Activated B cell treated with CpG ODN at 0.5 μM for 24 hours (primary cell): Measurements from ENCODE around the gene HLA-DPA1. TPM values are rescaled to one million over a fixed set of nuclear protein-coding genes. Genes with fewer than 3 reads are reported as not detected.

ENCODE experiments used
- ATAC-seq: fragments of 200-7000 bp; cut with Tn5 transposase; one replicate; pipeline ENCODE4 v1.10.0; 2021; ENCODE audit warnings: low read depth, mild to moderate bottlenecking, moderate library complexity
- CTCF ChIA-PET: fragments of 350-600 bp; sonication (Branson Sonifier 250); formaldehyde crosslinking; loops from one replicate; lab custom pipeline; 2021; ENCODE audit warnings: antibody characterized with exemption; lab: Charles Lee
- POLR2A ChIA-PET: fragments of 350-600 bp; sonication (Branson Sonifier 250); formaldehyde crosslinking; loops from one replicate; lab custom pipeline; 2021; ENCODE audit warnings: antibody characterized with exemption; lab: Charles Lee
- DNase-seq: peaks from one replicate; pipeline ENCODE4 v3.0.0; 2022
- H3K27ac Mint-ChIP-seq: one replicate; pipeline ENCODE4 v1.8.0; 2020; ENCODE audit warnings: mixed read lengths
- H3K27me3 Mint-ChIP-seq: one replicate; pipeline ENCODE4 v1.8.0; 2021; ENCODE audit warnings: mixed read lengths
- H3K36me3 Mint-ChIP-seq: one replicate; pipeline ENCODE4 v1.8.0; 2021; ENCODE audit warnings: low read depth, mixed read lengths
- H3K4me1 Mint-ChIP-seq: one replicate; pipeline ENCODE4 v1.8.0; 2021; ENCODE audit warnings: mixed read lengths
- H3K4me3 Mint-ChIP-seq: one replicate; pipeline ENCODE4 v1.8.0; 2020; ENCODE audit warnings: mild to moderate bottlenecking, mixed read lengths
- H3K9me3 Mint-ChIP-seq: one replicate; pipeline ENCODE4 v1.8.0; 2020; ENCODE audit warnings: mixed read lengths
- CTCF ChIP-seq: fragments of 200-600 bp; IDR thresholded peaks from one replicate; pipeline ENCODE4 v1.8.0; 2022; ENCODE audit warnings: antibody characterized with exemption, mild to moderate bottlenecking
- intact Hi-C: fragments of 100-400 bp; cut with micrococcal nuclease; formaldehyde crosslinking; loops from one replicate; pipeline ENCODE4 v1.15.1; 2024
- total RNA-seq: library from RNA; stranded (reverse); gene quantifications from 2 replicates; pipeline ENCODE4 v1.2.3, GENCODE V29; 2022

Gene HLA-DPA1
- total RNA-seq, 1 donor from 2014 or later: 718 TPM

DNA sequence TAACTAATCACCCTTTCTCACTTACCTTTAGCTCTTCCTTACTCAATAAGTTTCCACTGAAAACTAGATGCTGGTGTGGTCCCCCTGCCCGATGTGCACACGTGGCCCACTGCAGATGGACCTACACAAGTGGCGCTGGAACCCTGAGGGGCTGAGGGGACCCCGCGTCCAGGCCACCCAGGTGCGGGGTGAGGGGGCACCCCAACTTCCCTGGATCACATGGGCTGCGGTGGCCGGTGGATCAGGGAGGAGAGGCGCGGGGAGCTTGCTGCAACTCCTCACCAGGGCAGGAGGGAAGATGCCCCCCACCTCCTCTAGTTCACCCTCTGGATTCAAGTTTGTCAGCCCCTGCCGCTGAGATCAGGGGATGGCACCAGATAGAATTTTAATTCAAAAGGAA, 51.5 kb downstream of the HLA-DPA1 start:
- DNase-seq (no peak), ATAC-seq (no peak)
- TF ChIP-seq CTCF: no peak
- Mint-ChIP-seq H3K9me3 (peaks cover 5% of the 10 kb centered on the region), H3K36me3 (peaks cover 4% of the 10 kb centered on the region), H3K4me3 (no peak overlapping the region), H3K27me3 (no peaks in the 10 kb centered on the region), H3K27ac (peak overlapping the region; percentile 98), H3K4me1 (peaks cover 81% of the 10 kb centered on the region)
- intact Hi-C loops: no loop called here
- ChIA-PET POLR2A (interaction anchor here (0.5 to 28.8 kb wide), 3 partner anchors 7 to 178 kb away, joined by 3 to 2264 read pairs (median 334); partner anchors contain the start of genes HLA-DPA1 and HLA-DPB1), CTCF (no interaction called here)

GRCh38 chr6:33019372-33019771, 54.1 kb downstream of the HLA-DPA1 start:
- POLR2A ChIA-PET: interaction anchor here (0.9 to 28.8 kb wide), 12 partner anchors 9 to 189 kb away, joined by 3 to 2264 read pairs (median 12); partner anchors contain the start of genes HLA-DMB, HLA-DOA, HLA-DPA1 and HLA-DPB1
- H3K27ac Mint-ChIP-seq: peak overlapping the region; percentile 98
- peaks cover 79% of the 10 kb centered on the region for H3K4me1 Mint-ChIP-seq
- H3K9me3 Mint-ChIP-seq: no peaks in the 10 kb centered on the region
- no peaks in the 10 kb centered on the region for H3K36me3 Mint-ChIP-seq
- intact Hi-C loops: loop anchor here (1.0 kb wide), 2 partner anchors 8 to 56 kb away; partner anchors contain the start of gene HLA-DPB1
- ATAC-seq (peak; percentile 38), DNase-seq (no peak)
- H3K27me3 Mint-ChIP-seq: no peaks in the 10 kb centered on the region
- peak overlapping the region; percentile 67 for H3K4me3 Mint-ChIP-seq
- TF ChIP-seq CTCF: no peak
- CTCF ChIA-PET: interaction anchor here (1.1 to 10.8 kb wide), 3 partner anchors 10 to 65 kb away, joined by 7 to 240 read pairs (median 98); partner anchors contain the start of genes HLA-DPA1 and HLA-DPB1

GRCh38 chr6:33018904-33019303, 54.5 kb downstream of the HLA-DPA1 start:
- H3K4me3 Mint-ChIP-seq: peak overlapping the region; percentile 67
- H3K27me3 Mint-ChIP-seq: no peaks in the 10 kb centered on the region
- CTCF ChIA-PET: interaction anchor here (1.1 to 10.8 kb wide), 5 partner anchors 11 to 108 kb away, joined by 4 to 240 read pairs (median 7); partner anchors contain the start of genes HLA-DPA1 and HLA-DPB1
- peak overlapping the region; percentile 98 for H3K27ac Mint-ChIP-seq
- DNase-seq: no peak
- peak; percentile 90 for ATAC-seq
- POLR2A ChIA-PET: interaction anchor here (0.9 to 28.8 kb wide), 12 partner anchors 9 to 230 kb away, joined by 3 to 2264 read pairs (median 16); partner anchors contain the start of genes HLA-DMB, HLA-DOA, HLA-DPA1 and HLA-DPB1
- peaks cover 76% of the 10 kb centered on the region for H3K4me1 Mint-ChIP-seq
- TF ChIP-seq CTCF: no peak
- H3K9me3 Mint-ChIP-seq: no peaks in the 10 kb centered on the region
- intact Hi-C loops: loop anchor here (1.0 kb wide), 2 partner anchors 8 to 56 kb away; partner anchors contain the start of gene HLA-DPB1
- no peaks in the 10 kb centered on the region for H3K36me3 Mint-ChIP-seq

- no peak for ATAC-seq
- intact Hi-C loops: no loop called here
- Mint-ChIP-seq H3K36me3 (no peaks in the 10 kb centered on the region), H3K27me3 (no peaks in the 10 kb centered on the region), H3K9me3 (no peaks in the 10 kb centered on the region), H3K4me1 (peaks cover 76% of the 10 kb centered on the region), H3K27ac (peak overlapping the region; percentile 98), H3K4me3 (peak overlapping the region; percentile 48)
- CTCF ChIA-PET: interaction anchor here (0.7 to 10.8 kb wide), 8 partner anchors 11 to 230 kb away, joined by 3 to 240 read pairs (median 6); partner anchors contain the start of genes HLA-DPA1 and HLA-DPB1
- no peak for DNase-seq
- POLR2A ChIA-PET: interaction anchor here (0.6 to 28.8 kb wide), 15 partner anchors 9 to 259 kb away, joined by 3 to 2264 read pairs (median 8); partner anchors contain the start of genes HLA-DMB, HLA-DOA, HLA-DPA1 and HLA-DPB1
- TF ChIP-seq CTCF: no peak
Measured at GRCh38 chr6:33018418-33018817, 55.0 kb downstream of the HLA-DPA1 start.
